GM18508 (cell line): ENCODE results near the gene DSC2.
"Not testable (repeated sequence)": the region's sequence is repeated elsewhere in the genome, so short reads cannot be mapped to it uniquely, and the experiment has no call there.

Experiments
- ATAC-seq: cut with Tn5 transposase; IDR thresholded peaks from one replicate; pipeline ENCODE4 v1.9.1; 2021; ENCODE audit warnings: moderate number of reproducible peaks; ENCODE audit not compliant: insufficient read depth, unreplicated experiment

The DSC2 gene

DNA sequence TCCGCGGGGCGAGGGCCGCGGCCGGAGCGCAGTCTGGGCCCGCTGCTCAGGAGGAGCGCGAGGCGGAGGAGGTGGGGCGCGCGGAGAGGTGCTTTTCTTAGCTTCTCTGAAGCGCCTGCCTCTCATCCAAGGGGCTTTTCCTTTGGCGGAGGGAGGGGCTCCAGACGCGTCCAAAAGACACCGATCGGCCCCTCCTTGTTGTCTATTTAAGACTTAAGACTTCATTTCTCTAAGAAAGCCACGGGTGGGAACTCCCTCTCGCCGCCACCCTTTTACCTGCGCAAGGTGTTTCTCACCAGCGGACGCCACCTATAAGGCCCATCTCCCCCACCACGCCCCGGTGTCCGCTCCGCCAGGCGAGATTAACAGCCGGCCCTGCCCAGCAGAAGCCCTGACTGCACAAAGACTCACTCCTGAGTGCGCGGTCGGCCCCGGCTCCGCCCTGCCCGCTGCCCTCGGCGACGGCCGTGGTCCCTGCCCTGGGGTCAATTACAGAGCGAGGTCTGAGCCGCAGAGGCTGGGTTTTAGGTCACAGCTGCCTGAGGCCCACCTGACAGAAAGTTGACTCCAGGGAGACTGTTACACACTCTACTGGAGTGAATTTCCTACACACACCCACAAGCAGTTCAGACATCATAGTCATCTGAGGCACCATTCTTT is at the start of gene DSC2:
DSC2 (minus strand) TSS at position 397 of the 660 bp plus-strand sequence. CDS start 450 bp downstream, outside the sequence.
- no peak for ATAC-seq

DNA sequence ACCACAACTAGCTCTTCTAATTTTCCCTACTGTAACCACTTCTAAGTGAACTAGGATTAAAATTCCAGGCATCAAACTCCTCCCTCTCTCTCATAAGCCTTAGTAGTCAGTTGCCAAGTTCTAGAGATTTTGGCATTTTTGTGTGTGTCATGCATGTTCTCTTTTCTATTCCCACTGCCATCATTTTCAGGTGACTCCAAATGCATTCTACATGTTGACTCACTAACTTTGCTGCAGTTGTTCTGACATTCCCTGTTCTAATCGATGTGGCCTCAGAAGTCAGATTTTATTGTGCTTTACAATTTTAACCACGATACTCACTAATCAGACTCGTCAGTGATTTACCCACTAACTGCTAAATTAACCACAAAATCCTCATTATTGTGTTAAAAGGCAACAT is 47.1 kb upstream of the DSC2 start:
- ATAC-seq, result no peak

DNA sequence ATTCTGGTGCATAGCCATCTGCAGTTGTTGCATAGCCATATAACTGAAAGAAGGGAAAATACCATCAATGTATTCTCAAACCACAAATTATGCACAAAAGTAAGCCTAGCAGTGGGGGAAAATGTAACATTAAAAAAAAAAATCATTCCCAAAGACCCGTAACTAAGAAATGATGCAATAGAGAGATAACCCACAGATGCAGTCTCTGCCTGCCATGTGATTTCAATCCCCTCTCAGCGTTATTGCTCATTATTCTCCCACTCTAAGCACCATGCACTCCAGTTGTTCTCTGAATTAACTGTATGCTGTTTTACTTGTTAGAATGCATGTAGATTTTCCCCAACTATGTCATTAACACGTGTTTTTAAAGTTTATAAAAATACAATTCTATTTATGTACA is 46.4 kb upstream of the DSC2 start:
- no peak for ATAC-seq

DNA sequence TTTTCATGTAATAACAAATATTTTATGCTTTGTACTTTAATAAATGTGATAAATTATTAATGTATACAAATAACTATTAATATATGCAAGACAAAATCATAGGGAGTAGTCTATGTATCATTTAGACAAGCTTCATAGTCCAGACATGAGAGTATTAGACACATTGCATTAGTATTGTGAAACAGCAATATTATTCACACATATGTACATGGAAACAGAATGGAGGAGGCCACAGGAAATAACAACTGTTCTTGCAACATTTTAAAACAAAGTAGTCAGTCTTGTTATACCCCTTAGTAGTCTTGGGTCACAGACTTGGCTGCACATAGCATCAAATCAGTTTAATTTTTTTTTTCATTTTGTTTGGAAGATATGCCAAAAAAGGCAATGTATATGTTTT is 44.6 kb upstream of the DSC2 start:
- no peak for ATAC-seq

DNA sequence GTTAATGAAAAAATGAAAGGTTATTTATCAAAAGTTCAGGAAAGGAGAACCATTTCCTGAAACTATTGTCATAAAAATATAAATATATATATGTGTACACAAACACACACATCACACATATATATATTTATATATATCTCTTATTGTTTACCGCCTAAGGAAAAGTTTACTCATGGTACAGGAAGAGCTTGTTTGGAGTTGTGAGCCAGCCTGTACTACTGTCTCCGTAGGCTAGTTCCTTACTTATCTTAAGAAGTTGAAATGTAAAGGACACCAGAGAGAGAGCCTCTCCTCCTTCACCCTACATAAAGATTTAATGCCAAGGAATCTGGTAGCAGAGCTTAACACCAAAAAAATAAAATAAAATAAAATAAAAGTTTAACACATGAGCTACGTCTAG is 40.8 kb upstream of the DSC2 start:
- no peak for ATAC-seq

DNA sequence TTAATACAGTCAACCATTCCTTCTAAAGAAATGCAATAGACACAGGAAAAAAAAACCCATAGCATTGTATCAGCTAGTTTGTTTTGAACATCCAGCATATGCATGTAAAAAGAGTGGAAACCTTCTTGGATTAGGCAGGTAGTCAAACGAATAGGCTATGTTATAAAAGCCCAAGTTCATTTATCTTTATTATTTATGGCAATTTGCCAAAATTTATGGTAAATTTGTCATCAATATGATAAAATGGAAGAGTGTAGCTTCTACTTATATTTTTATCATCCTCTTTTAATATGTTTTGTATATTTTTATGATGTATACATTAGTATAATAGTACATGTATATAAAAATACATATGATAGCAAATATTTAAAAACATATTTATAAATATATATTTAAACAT is 36.5 kb upstream of the DSC2 start:
- no peak for ATAC-seq

DNA sequence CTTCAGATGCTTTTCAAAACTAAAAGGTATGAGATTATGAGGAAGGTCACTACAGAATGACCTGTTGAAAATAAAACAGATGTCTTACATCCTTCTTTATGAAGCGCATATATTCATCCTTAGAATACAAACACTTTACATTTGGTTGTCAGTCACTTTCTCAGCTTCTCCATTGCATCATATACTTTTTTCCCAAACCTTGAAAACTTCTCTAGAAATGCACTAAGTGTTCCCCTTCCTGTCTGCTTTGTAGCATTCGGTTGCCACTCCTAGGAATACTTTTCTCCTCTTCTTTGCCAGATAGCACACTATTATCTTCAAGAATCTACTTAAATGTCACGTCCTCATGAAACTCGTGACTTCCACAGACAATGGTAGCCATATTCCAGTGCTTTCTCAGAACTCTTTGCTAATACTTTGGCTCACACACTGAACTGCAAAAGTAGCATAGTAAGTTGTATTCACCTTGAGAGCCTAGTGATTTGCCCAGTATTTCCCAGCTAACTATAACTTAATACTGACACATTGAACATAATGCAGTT is 32.8 kb upstream of the DSC2 start:
- ATAC-seq, result no peak

DNA sequence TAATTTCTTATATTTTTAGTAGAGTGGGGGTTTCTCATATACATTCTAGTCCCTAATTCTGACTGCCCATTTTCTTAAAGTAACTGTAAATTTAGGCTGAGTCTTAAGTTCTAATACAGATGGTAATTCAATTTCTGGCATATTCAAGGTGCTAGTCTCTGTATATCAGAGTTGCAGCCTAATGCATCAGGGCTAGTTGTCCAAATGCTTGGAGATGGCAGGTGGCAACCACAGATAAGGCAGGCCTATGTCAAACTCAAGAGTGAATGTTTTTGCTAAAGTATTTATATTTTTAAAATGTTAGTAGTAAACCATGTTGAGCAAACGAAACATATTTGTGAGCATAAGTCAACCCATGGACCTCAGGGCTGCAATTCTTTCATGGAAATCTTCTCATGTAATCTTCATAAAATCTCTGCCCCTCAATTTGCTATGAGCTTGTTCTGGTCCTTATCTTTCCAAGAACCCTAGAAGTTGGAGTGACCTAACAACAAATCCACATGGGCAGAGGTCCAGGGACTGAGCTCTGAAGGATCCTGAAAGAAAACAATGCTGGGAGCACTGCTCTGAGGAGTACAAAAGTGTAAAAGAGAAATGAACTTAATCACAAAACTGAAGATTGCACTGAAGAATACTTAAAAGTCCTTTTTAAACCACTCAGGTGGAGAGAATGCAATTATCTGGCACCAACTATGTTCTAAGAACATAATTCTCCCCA is 27.3 kb upstream of the DSC2 start:
- no peak for ATAC-seq

DNA sequence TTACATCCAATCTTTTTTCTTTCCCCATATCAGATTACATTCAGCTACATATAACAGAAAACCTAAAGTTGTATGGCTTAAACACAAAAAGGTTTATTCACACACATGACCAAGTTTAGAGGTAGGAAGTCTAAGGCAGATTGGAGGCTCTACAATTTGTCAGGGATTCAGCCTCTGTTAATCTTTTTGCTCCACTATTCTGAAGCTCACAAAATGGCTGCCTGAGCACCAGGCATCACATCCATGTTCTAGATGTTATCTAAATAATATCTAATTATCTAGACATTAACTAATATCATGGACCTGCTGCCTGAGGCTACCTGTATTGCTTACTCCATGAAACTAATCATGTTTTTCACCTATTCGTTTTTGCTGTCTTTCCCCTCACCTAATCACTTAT is 23.7 kb upstream of the DSC2 start:
- ATAC-seq, result no peak

DNA sequence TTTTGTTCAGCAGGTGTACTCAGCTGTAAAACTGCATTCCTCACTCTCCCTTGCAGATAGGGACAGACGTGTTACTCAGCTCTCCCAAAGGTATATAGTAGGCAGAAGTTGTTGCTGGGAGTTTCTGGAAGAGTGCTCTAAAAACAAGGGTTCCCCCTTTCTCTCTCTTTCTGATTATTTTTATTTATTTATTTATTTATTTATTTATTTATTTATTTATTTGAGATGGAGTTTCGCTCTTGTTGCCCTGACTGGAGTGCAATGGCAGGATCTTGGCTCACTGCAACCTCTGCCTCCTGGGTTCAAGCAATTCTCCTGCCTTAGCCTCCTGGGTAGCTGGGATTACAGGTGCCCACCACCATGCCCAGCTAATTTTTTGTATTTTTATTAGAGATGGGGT is 20.9 kb upstream of the DSC2 start:
- ATAC-seq, result not testable (repeated sequence)

DNA sequence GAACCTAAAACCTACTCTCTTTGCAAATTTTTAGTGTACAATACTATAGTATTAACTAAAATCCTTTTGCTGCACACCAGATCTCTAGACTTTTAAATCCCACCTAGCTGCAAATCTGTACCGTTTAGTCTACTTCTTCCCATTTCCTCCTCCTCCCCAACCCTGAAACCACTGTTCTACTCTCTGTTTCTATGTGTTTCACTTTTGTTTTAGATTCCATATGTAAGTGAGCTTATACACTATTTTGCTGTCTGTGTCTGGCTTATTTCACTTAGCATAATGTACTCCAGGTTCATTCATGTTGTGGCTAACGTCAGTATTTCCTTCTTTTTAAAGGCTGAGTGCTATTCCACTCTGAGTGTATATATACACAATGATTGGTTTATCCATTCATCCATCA is 18.4 kb upstream of the DSC2 start:
- ATAC-seq, result no peak

DNA sequence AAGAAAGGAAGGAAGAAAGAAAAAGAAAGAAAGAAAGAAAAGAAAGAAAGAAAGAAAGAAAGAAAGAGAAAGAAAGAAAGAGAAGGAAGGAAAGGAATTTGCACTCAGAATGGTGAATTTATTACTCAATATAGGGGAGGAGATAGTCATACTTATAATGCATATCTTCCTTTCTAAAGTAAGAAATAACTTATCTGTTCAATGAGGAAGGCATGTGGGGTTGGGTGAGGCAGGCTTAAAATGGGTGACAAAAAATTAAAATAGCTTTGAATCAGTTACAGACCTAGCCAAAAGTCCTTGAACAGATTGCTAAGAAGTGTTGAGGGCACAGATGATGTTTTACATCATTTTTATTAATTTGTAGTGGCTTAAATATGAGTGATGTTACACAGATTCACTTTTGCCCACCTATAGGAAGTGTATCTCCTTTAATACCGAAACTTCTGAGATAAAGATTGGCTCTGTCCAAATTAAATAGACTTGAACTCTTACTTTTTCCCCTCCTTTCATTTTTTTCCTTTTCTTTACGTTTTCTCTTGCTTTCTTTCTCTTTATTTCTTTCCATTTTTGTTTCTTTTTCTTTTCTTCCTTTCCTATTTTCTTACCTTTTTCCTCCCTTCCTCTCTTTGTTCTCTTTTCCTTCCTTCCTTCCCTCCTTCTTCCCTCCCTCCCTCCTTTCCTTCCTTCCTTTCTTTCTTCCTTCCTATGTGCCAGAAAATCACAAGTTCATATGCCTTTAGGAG is 14.8 kb upstream of the DSC2 start:
- no peak for ATAC-seq

DNA sequence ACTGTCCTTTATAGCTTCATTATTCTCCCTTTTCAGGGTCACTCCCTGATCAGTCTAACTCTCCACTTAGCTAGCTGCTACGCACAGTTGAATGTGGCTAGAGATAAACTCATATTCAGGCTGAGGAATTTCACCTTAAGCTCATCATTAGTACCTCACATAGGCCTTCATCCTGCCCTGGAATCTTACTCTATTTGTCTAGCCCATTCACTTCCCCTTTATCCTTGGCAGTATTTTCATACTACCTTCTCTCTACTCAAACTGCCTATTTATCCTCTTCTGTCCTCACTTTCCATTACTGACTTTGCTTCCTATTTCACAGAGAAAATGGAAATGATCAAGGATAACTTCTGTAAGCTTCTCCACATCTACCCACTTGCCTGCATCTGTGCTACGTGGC is 10.6 kb upstream of the DSC2 start:
- ATAC-seq, result no peak

DNA sequence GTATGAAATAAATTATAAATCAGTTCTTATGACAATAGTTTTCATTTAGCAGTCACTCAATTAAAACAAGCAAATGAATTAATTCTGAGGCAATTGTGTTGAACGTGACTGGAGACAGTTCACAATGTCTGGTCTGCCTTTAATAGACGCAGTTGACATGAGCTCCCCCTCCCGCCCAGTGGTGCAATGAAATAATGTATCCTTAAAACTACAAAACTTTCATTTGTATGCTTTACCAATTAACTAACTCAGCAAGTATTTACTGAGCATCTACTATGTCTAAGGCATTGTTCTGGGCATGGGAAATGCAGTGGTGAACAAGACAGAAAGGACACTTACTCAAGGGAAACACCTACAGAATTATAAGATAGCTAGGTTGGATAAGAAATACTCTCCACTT is 3.5 kb upstream of the DSC2 start:
- no peak for ATAC-seq

DNA sequence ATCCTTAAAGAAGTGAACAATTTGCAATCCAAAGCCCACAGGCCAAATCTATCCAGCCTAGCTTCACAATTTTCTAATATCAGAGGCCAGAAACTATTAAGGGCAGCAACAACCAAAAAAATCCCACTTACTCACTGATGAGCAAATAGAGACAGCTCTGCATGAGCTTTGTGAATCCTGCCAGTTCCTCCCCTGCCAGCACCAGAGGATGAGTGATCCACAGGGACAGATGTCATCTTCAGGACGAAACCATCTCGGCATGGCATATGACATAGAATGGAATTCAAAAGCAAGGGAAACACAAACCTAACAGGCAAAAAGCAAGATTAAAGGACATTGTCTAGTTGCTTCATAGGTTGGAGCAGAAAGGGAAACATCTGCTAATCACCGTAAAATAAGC is 2.2 kb upstream of the DSC2 start:
- ATAC-seq, result no peak

DNA sequence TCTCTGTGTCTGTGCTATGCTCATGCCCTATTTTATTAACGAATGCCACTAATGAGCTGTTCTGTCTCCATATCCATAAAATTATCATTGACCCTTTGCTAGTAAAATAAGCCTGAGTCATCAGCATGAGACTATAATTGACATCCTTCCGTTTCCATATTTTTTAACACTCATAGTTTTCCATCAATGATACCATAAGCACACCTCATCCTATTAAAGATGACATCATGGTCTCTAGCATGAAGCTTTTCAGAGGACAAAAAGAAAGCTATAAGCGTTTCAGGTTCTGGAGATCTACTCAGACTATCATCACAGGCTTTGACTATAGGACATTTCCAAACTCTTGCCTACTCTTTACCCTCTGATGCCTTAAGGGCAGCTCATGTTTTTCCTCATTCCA is 1.2 kb upstream of the DSC2 start:
- no peak for ATAC-seq

DNA sequence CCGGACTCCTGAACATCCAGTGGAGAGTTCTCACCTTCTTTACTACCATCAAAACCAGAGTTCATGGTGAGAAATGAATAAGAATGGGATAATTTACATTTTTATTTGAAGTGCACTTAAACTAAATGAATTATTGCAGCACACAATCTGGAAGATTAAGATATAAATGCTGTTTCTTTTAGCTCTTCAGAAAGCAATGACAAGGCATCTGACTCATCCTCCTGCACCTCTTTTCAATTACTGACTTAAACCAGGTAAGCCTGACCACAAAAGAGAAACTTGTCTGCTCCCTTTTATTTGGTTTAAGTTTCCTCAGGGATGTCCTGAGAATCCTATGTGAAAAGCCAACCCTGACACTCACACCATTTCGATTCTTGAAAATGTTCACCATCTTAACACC is 720 bp upstream of the DSC2 start:
- no peak for ATAC-seq

DNA sequence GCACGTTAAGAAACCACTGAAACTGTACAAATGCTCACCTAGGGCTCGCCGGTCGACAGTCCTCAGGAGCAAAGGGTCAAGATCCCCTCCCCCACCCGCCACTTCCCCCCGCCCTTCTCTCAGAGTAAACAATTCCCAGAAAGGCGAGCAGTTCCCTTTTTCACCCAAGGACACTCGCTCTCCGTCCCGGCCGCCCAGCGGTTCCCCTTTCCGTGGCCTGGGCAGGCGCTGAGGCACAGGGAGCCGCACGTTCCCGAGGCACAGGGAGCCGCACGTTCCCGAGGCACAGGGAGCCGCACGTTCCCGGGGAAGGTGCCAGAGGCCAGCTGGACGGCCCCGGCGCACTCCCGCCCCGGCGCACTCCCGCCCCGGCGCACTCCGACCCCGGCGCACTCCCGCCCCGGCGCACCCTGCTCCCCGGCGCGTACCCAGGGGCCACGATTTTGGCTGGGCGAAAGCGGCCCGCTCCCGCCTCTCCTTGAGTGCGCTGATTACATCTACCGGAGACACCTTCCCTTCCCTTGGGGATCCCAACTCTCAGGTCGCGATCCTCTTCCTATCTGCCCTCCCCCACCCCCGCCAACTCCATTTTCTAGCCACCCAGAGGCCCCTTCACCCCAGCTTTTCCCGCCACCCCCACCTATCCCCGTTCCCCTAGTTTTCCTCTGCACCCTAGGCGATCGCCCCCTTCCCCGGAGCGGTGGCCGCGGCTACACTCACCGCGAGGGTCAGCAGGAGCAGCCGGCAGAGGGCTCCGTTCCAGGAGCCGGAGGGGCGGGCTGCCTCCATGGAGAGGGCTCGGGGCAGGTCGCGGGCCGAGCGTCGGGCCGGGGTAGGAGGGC is 817 bp downstream of the DSC2 start:
- no peak for ATAC-seq

DNA sequence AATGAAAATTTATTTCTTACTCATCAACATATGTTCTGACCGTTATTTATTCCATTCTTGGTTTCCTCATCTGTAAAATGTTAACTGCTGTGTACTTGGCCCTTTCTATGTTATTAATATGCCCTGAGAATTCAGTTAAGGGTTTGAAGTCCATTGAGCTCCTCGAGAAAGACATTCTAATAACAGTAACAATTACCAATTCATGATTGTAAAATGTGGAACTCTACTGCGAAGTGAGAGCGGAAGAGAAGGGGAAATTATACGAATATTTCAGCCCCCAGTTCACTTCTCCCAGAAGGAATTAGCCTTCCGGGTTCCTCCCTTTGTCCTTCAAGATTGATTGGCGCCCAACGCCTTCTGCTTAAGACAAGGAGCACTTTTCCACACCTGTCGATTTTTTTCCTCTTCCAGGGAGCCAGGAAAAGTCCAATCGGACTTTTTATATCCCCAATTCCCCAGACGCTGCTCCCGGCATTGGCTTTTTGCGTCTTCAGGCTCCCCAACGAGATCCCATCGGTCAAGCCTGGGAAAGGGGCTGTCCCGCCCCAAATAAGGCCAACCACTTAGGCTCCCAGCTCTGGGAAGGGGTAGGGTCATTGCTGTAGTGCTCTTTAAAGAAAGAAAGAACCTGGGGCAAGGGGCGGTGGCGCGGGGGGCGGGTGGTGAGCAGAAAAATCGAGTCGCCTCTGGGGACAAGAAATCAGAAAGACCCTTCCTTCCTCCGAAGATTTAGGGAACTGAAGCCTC is 1.6 kb downstream of the DSC2 start:
- no peak for ATAC-seq
